T-helper 1 cell treated with Interleukin-12 subunit alpha and Interleukin-12 subunit beta and Interleukin-4 antibody, amounts not matched to agents 30 ng/mL and 1 ng/mL, for 36 hours (primary cell): ENCODE measurements around the gene IL1RAPL2. TPM values are rescaled to one million over a fixed set of nuclear protein-coding genes. Genes with fewer than 3 reads are reported as not detected.
"Not testable (repeated sequence)": the region's sequence is repeated elsewhere in the genome, so short reads cannot be mapped to it uniquely, and the experiment has no call there.

ENCODE experiments used
- intact Hi-C: fragments of 100-400 bp; cut with micrococcal nuclease; formaldehyde crosslinking; loops from one replicate; pipeline ENCODE4 v1.15.1; 2024
- total RNA-seq: library from RNA; stranded (reverse); gene quantifications from 2 replicates; pipeline ENCODE4 v1.2.3, GENCODE V29; 2022

The IL1RAPL2 gene
- total RNA-seq, 1 donor from 2014 or later, result not detected

DNA sequence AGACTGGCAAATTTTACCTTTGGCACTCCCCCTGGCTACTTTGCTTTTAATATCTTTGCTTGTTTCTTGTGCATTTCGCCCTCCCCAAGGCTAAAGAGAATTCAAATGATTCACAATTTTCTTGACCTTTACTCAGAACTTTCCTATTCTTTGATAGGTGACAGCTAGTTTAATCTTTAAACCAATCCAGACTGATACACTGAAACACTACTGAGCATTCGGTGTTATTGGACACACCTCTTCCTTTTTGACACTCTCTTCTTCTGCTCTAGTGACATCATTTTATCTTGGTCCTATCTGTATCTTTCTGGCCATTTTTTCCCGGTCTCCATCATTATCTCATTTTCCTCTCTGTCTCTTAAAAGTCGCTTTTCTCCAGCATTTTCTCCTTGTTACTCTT lies 103.1 kb downstream of the IL1RAPL2 start:
- intact Hi-C loops, result no loop called here

DNA sequence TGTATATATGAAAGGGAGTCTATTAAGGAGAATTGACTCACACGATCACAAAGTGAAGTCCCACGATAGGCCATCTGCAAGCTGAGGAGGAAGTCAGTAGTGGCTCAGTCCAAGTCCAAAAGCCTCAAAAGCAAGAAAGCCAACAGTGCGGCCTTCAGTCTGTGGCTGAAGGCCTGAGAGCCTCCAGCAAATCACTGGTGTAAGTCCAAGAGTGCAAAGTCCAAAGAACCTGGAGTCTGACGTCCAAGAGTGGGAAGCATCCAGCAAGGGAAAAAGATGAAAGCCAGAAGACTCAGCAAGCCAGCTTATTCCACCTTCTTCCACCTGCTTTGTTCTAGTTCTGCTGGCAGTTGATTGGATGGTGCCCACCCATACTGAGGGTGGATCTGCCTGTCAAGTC lies 104.1 kb downstream of the IL1RAPL2 start:
- intact Hi-C loops, result no loop called here

DNA sequence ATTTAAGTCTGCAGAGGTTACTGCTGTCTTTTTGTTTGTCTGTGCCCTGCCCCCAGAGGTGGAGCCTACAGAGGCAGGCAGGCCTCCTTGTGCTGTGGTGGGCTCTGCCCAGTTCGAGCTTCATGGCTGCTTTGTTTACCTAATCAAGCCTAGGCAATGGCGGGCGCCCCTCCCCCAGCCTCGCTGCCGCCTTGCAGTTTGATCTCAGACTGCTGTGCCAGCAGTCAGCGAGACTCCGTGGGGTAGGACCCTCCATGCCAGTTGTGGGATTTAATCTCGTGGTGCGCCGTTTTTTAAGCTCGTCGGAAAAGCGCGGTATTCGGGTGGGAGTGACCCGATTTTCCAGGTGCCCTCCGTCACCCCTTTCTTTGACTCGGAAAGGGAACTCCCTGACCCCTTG lies 111.5 kb downstream of the IL1RAPL2 start:
- intact Hi-C loops, result not testable (repeated sequence)

DNA sequence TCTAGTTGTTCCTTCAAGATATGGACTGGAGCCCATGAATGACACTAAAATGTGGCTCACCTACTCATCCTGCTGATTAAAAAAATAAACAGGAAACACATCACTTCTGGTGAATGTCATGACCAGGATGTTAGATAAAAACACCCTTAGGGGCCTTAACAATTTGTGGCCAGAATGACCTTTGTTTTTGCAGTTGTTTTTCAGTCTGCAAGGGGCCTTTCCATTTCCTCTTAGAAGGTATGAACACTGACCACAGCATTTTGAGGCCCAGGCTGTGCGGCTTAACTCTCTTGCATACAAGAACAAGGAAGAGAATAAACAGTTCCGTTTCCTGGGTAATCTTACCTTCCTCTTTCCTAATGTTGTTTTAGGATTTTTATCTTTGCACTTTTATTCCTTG lies 113.2 kb downstream of the IL1RAPL2 start:
- intact Hi-C loops, result no loop called here

DNA sequence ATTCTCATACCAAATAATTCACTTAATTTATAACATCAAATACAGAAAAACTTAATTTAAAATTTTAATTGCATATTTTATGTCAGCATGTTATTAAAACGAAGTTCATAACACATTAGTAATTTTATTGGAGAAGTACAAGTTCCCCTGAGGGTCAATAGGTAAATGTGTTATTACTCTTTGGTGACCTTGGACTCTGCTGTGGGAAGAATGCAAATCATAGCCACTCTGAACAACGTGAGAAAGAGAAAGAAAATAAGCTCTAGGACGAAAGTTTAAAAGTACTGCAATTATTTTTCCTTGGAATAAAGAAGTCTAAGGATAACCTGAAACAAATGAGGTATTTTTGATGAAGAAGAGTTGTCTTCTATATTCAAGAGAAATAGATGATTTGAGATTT lies 115.2 kb downstream of the IL1RAPL2 start:
- intact Hi-C loops, result no loop called here

DNA sequence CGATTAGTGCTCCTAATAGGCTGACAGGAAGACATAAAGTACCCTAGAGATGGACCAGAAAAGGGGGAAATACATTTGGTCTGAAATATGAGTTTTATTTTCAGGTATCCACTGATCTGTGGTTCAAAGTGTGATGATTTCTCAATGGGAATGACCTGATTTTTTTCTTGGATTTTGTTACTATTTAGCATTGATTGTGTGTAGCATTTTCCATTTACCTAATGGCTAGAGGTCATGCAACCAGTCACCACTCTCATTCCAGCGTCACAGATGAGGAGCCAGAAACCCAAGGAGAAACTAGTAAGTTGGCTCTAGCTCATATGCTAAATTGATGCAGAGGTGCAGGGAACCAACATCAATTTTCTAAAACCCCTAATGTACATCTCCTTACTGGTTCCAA lies 118.1 kb downstream of the IL1RAPL2 start:
- intact Hi-C loops, result no loop called here

DNA sequence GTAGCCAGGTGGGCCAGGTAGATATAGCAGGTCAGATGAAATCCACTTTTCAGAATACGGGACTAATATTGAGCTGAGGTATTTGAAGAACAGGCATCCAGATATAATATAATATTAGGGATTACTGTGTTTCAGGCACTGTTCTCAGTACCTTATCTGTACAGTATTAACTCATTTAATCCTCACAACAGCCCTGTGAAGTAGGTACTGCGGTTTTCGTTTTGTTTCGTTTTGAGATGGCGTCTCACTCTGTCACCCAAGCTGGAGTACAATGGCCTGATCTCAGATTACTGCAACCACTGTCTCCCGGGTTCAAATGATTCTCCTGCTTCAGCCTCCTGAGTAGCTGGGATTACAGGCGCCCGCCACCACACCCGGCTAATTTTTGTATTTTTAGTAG lies 129.6 kb downstream of the IL1RAPL2 start:
- intact Hi-C loops, result no loop called here

DNA sequence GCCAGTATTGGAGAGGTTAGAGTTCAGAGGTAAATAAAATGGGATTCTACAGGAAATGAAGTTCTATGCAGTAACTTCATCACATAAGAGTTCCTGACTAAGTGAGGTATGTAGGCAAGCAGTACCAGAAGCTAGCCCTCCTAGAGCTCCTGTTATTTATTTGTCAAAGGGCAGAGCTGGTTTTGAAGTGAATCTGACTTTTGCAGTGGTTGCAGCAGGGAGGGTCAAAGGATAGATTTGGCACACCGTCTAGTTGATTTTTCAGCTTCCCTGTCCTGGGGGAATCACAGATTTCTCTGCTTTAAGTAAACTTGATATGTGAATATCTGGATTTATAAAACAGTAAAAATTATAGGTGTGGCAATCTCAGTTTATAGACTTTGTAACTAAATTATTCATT lies 130.7 kb downstream of the IL1RAPL2 start:
- intact Hi-C loops, result no loop called here

DNA sequence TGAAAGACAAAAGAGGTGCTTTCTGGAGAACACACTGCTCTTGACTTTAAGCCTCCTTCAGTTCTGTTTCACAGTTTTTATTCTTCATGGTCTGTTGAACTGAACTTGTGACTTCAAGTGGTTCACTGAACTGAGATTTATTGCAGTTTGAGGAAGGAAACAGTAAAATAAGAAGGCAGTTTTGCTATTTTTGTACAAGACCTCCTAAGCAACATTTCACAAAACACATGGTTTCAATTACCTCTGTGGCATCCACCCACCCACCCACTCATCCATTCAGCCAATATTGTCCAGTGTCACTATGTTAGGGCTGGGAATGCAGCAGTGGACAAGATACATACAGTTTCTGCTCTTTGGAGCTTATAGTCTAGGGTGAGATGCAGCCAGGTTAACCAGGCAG lies 131.3 kb downstream of the IL1RAPL2 start:
- intact Hi-C loops, result no loop called here

DNA sequence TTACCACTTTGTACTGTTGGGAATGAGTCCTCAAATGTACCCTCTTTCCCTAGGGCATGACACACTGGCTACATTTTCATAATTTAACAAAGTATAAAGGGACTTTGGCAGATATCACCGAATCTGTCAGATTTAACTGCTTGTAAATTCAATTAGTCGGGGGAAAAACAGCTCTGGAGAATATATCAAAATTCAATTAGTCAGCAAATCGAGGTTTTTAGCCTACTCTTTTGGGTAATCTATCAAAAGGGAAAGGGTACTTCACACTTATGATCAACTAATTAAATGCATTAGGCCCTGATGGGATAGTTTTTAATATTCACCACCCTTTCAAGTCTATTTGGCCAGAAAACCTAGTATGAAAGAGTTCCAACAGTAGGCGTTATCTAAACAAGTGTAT lies 141.0 kb downstream of the IL1RAPL2 start:
- intact Hi-C loops, result loop anchor here (5.0 kb wide), 1 partner anchor 465 kb away; no protein-coding TSS in a partner anchor

DNA sequence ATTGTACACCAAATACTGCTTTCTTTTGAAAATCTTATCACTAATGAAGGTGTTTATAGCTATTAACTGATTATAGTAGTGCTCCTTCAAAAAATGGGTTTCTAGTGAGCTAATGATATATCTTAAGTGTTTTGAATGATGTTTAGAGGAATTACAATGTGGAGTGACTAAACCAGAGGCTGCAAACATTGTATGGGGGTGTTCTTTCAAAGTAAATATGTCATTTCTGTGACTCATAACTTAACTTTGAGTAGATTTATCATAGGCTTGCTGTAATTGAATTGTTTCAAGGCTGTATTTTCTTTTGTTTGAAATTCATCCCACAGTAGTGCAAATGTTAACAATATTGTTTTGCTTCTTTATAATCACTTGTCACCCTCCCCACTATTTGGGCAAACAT lies 141.6 kb downstream of the IL1RAPL2 start:
- intact Hi-C loops, result loop anchor here (5.0 kb wide), 1 partner anchor 465 kb away; no protein-coding TSS in a partner anchor

DNA sequence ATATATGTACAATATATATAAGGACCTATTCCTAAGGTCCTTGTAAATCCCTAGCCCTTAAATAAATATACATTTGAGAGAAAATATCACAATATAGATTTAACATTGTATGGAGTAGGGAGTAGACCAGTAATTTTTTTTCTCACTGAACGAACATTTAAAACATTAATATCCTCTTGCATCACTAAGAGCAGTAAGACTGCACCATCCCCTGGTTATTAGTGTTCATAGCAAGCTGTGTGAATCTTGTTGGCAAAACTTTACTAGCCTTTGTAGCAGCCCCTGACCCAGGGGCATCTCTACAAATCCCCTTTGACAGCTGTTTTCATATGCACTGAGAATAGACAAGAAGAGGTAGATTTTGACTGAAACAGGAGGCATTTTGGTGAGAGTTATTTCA lies 146.5 kb downstream of the IL1RAPL2 start:
- intact Hi-C loops, result no loop called here

DNA sequence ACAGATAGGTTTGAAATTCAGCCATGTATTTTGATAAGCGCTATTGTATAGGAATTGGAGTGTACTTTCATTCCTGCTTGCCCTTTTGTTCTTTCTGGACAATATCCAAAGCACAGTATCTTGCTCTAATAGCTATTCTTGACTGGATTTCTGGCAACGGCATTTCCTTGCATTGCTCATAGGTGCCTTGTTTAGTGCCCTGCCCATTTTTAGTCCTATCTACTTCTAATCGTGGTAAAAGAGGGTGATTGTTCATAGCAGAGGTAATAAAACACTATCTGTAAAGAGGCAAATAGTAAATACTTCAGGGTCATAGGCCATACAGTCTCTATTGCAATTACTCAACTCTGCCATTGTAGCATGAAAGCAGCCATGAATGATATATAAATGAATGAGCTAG lies 155.9 kb downstream of the IL1RAPL2 start:
- intact Hi-C loops, result no loop called here

DNA sequence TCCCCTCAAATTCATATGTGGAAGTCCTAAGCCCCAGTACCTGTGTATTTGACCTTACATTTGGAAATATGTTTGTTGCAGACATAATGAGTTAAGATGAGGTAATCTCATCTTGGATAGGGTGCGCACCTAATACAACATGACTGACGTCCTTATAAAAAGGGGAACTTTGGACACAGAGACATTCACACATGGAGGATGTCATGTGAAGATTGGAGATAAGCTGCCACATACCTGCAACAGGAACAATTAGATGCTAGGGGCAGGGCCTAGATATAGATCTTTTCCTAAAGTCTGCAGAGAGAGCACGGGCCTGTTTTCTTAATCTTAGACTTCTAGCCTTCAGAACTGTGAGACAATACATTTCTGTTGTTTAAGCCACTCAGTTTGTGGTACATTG lies 162.5 kb downstream of the IL1RAPL2 start:
- intact Hi-C loops, result no loop called here

DNA sequence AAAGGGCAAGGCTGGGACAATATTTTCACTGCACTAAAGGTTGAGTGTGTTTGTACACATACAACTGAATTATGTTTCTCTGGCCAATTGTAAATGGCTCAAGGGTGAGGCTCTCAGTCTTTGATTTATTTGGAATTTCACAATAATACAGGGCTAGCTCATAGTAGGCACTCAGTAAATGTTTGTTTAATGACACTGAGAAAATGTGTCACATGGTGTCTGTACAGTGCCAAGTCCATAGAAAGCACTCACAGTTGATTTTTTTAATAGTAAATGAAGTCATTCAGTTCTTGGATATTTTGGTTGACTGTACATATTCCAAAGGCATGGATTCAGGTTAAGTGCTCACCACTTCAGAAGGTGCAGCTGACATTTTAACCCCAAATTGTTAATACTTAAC lies 176.4 kb downstream of the IL1RAPL2 start:
- intact Hi-C loops, result no loop called here

DNA sequence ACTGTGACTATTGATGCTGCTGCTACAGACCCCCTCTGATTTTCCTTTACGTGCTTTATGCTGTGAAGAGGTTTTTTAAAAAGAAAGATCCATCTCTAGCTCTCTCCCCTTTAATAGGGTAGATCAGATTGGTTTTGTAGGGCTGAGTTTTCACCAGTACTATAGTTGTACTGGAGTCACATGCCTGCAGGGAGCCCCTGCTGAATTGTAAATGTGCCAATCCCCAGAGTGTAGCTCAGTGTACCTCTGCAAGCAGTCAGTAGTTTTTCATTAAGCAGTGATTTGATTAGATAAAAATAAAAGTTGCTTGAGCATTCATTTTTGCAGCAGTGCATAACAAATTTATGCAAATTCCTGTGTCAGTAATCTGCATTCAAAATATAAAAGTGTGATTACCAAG lies 179.2 kb downstream of the IL1RAPL2 start:
- intact Hi-C loops, result no loop called here

DNA sequence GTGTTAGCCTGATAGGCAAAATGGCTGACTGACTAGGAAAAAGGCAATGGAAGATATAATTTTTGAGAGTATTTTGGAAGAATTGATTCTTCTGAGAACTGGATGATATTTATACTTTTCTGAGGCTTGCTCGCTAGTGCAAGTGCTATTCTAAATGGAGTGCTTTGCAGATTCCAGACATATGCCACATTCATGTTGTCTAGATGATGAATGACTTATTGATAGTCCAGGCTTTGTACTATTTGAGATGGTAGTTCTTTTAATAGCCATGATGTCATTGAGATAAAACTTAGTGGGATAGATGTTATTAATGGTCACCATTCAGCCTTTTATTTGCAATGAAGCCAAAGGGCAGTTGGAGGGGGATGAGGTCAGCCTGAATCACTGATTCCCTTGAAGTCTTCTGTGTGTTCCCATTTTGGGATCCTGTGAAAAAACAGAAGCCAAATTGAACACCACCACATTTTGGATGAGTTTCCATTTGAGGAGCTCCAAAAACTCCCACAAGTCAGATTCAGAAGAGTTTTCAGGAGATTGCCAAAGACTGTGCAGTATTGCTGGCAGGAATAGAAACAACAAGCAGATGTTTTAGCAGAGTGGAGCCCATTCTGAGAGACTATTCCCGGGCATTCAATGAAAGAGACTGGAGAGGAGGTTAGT lies 184.1 kb downstream of the IL1RAPL2 start:
- intact Hi-C loops, result no loop called here

DNA sequence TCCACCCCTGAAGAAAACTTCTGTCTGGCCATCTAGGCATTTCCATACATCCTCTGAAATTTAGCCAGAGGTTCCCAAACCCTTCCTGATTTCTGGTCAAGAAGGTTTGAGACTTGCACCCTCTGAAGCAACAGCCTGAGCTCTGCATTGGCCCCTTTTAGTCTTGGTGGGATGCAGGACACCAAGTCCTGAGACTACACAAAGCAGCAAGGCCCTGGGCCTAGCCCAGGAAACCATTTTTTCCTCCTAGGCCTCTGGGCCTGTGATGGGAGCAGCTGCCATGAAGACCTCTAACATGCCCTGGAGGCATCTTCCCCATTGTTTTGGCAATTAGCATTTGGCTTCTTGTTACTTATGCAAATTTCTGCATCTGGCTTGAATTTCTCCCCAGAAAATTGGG lies 196.6 kb downstream of the IL1RAPL2 start:
- intact Hi-C loops, result no loop called here

DNA sequence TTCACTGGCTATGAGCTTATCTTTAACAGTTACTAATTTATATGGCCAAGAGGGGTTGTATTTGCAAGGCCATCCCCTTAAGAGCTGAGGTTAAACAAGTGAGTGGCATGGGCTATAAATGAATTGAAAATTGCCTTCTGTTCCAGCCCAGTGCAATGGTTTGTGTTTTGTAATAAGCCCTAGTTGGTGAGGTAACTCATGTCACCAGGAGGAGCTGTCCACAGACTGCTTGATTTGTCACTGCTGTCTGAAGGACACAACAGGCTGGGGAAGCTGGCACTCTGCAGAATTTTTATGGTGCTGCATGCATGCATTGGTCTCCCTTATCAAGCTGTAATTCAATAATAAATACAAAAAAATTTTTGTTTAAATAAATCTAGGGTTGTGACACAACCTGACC lies 223.8 kb downstream of the IL1RAPL2 start:
- intact Hi-C loops, result no loop called here

DNA sequence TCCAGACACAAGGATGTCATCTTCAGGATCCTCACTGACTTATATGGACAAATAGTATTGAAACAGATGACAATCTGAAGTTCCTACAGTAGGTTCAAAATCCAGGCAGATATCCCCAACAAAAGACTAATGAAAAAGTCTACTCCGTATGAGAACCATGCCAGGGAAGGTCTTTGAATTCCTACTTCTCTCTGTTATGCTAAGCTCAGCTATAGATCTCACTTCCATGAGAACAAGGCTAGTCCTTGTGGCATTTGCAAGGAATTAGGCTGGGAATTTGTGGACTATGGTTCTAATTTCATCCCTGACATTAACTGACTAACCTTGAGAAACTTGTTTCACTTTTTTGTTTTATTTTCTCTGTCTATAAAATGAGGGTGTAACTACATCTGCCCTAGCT lies 229.8 kb downstream of the IL1RAPL2 start:
- intact Hi-C loops, result no loop called here

DNA sequence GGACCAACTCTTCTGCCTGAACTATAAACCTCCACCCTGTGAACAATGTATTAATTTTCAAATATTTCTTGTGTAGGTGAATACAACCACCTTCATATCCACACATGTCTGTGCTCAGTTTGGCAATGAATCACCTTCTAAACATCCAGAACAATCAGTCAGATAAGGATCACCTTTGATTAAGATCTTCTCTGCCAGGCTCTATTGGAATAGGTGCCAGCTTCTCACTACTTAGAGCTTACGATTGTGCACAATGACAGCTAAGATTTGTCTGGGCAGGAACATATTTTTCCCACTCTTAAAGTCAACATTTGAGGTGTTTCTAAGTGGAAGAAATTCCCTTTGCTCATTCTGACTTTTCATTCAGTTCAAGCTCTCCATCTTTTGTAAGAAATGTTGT lies 237.2 kb downstream of the IL1RAPL2 start:
- intact Hi-C loops, result no loop called here

DNA sequence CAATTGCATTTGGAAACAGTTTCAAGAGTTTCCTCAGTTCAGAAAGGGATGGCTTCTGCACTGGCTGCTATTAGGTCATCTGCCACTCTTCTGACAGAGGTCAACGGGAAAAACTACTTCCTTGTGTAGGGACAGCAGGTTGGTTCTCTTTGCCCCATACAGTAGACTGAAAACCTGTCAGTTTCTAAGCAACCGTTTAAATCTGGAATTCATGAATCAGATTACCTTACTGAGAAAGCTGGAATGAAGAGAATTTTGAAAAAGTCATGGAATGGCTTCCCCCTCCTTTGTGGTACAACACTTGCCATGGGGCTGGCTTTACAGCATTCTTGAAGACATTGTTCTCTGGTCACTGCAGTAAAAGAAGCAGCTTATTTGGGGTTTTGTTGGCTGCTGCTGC lies 240.3 kb downstream of the IL1RAPL2 start:
- intact Hi-C loops, result no loop called here

DNA sequence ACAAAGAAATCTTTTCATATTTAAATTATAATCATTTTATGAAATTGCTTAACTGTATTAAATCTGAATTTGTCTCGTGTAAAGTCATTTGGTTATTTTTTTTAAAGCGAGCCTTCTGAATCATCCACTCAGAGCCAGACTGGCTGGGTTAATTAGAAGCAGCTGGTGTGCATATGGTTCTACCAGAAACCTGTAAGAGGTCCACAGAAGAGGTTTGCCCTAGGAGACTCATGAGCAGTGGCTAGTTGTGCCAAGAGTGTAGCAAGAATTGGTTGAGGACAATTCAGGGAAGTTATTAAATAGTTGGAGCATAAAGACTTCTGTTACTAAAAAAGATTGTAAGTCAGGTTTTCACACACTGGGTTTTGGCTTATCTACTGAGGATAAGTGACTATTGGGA lies 267.4 kb downstream of the IL1RAPL2 start:
- intact Hi-C loops, result no loop called here

DNA sequence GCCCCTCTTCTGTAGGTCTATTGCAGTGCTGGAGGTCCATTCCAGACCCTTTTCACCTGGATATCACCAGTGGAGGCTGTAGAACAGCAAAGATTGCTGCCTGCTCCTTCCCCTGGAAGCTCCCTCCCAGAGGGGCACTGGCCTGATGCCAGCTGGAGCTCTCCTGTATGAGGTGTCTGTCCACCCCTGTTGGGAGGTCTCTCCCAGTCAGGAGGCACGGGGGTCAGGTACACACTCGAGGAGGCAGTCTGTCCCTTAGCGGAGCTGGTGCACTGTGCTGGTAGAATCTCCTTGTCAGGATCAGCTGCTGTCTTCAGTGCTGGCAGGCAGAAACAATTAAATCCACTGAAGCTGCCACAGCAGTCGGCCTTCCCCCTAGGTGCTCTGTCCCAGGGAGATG lies 276.6 kb downstream of the IL1RAPL2 start:
- intact Hi-C loops, result no loop called here
